Stimulated activated naive CD4-positive, alpha-beta T cell treated with Interleukin-2 at 50 U/mL for 16 hours (primary cell): Measurements from ENCODE around the gene ZNF786.
A peak's percentile ranks its signal among the peaks of the same experiment; 100 is the strongest.
"Not testable (repeated sequence)": the region's sequence is repeated elsewhere in the genome, so short reads cannot be mapped to it uniquely, and the experiment has no call there.

ENCODE experiments used
- DNase-seq: peaks from one replicate; lab custom pipeline; 2025; lab: John Stamatoyannopoulos, UW

Gene ZNF786

GRCh38 chr7:149090397-149091195 is at the start of gene ZNF786:
Gene ZNF786, minus strand, starts transcription at chr7:149090718. Its CDS starts 78 bp downstream, at chr7:149090640.
- peak; percentile 95 for DNase-seq

DNA sequence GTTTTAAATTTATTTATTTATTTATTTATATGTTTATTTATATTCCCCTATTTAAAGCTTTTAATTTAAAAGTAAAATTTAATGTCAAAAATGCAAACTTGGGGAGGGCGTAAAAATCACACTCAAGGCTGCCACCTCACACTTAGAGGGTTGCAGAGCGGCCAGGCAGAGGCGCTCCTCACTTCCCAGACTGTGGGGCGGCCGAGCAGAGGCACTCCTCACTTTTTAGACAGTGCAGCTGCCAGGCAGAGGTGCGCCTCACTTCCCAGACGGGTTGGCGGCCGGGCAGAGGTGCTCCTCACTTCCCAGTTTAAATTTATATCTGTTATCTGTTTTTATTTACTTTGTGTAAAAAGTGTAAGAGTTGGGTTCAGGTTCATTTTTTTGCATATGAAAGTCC is 45.6 kb upstream of the ZNF786 start:
- DNase-seq: no peak

GRCh38 chr7:149133028-149133710 is 42.7 kb upstream of the ZNF786 start:
- no peak for DNase-seq

DNA sequence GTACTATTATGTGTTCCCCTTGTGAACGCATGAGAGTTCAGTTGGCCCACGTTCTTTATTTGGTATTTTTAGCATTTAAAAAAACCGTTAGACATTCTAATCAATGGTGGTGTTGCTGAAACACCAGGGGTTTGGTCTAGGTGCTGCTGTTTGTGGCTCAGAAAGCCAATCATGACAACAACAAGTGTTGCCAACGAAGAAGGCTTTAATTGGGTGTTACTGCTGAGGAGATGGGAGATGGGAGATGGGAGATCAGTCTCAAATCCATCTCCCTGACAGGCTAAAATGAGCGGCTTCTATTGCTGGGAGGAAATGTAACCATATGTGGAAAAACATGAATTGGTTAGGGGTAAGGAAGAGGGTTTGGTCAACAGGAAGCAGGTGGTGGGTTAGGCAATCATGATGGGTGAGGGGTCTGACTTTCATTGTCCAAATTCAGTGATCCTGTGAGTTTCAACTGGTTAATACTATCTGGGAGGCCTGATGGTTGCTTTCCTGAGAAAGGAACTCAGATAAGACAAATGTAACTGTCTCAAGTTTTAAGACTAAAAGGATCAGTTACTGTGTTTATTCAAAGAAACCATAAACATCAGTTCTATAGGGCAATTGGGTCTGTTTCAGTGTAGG is 40.2 kb upstream of the ZNF786 start:
- no peak for DNase-seq

- peak; percentile 69 for DNase-seq
Measured at GRCh38 chr7:149126662-149127266, 36.2 kb upstream of the ZNF786 start.

DNA sequence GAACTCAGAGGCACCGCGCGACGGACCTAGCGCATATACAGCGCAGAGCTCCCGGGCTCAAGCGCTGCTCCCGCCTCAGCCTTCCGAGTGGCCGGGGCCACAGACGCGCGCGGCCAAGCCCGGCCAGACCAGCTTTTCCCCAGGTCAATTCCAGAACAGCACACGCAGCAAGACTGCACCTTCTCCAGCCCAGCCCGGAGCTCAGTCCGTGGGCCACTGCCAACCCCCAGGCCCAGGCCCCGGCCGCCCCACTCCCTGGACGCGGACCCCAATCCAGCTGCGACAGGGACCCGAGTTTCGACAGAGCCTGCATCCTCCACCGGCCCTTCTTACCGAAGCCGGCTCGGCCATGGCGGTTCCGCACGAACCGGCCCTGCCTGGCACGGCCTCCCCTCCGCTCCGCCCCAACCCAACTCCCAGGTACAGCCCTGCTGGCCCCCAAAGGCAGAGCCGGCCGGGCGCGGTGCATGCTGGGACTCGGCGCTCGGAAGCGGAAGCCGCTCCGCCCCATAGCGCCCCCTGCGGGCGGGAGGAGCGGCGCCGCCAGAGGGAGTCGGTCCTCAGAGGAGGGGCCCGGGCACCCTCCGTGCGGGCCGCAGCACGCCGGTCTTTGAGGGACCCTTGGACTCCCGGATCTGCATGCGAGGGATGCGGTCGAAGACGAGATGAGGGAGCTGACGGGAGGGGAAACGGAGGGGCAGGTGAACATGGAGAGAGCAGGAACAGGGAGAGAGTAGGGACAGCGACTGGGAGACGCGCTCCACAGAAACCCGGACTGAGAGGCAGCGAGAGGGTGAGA is 35.5 kb upstream of the ZNF786 start, which contains the start of gene ZNF425:
ZNF425 (minus strand) TSS at position 462 of the 799 bp plus-strand sequence; CDS start at position 351, 111 bp downstream.
- DNase-seq: peak; percentile 90

DNA sequence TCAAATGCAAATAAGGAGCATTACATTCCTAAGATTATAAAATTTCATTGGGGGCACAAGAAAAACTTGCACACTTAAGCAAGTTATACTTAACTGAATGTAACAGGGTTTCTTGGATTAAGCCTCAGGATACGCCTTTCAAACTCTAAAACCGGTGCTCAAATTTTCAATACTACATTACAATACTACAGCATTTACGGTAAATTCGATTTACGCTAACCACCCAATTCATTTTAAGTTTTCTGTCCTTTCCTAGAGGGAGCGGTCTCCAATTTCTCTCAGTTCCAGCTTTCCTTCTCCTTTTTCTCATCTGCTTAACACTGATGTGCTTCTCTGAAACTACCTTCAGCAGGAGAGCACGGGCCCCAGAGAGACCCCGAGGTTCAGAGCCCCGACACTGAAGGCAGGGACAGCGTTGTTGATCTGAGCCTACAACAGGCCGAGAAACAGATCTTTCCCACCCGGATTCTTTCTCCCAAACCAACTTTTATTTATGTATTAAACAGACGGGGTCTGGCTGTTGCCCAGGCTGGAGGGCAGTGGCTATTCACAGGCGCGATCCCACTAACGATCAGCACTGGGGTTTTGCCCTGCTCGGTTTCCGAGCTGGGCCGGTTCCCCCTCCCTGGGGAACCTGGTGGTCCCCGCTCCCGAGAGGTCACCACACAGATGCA is 34.8 kb upstream of the ZNF786 start:
- DNase-seq: no peak

GRCh38 chr7:149109969-149110368 is 19.5 kb upstream of the ZNF786 start:
- no peak for DNase-seq

- DNase-seq: no peak
Measured at GRCh38 chr7:149104749-149105148, 14.2 kb upstream of the ZNF786 start.

DNA sequence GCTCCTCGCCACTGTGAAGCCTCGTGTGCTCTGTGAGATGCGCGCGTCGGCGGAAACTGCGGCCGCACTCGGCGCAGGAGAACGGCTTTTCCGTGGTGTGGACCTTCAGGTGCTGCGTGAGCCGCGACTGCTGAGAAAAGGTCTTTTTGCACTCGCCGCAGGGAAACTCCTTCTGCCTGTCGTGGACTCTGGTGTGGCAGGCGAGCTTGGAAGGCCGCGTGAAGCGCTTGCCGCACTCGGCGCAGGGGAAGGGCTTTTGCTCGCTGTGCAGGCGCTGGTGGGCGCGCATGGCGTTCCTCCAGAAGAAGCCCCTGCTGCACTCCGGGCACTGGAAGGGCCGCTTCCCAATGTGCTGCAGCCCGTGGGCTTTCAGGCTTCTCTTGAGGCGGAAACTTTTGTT is 13.7 kb upstream of the ZNF786 start:
- no peak for DNase-seq

DNA sequence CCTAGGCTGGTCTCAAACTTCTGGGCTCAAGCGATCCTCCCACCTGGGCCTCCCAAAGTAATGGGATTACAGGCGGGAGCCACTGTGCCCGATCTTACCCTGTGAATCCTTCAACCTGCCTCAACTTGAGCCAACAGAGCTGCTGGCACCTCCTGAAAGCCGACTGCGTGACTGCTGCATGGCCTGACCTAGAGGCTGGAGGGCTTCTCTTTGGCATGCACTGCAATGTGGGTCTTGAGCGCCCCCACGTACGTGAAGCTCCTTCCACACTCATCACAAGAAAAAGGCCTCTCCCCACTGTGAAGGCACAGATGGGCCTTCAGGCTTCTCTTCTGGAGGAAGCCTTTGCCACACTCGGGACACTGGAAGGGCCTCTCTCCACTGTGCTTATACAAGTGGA is 12.9 kb upstream of the ZNF786 start:
- no peak for DNase-seq

DNA sequence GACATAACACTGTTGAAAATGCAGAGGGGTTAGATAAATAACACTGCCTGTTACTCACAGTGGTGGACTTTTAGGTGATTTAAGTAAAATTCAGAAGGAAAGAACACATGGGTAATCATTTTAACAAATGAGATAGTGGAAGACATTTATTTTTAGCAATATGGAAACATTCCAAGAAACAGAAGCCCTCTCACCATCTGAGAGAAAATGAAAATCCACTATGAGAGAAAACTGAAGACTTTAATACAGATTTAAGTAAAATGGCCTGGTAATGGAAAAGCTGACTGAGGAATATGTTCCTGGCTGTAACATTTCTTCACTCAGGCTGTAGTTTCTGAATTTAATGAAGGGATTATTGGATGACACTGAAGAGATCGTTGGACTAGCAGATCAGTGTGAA is 12.1 kb upstream of the ZNF786 start:
- no peak for DNase-seq

DNA sequence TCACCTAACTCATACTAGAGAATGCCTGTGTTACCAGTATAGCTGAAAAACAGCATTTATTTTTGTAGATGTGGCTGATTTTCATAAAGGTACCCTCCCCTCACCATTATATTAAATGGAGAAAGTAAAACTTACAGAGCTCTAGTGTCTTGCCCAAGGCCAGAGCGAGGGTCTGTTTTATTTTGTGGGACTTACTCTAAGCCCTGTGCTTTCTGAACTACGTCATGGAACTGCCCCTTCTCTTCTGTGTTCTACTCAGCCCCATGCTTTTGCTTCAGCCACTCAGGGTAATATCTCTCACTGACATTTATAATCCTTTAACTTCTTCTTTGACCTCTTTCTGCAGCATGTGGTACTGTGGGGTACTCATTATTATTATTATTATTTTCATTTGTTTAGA is 10.3 kb upstream of the ZNF786 start:
- no peak for DNase-seq

- DNase-seq: no peak
Measured at GRCh38 chr7:149099058-149099457, 8.5 kb upstream of the ZNF786 start.

GRCh38 chr7:149097088-149097487 is 6.6 kb upstream of the ZNF786 start:
- no peak for DNase-seq

GRCh38 chr7:149093228-149093627 is 2.7 kb upstream of the ZNF786 start:
- DNase-seq: no peak

DNA sequence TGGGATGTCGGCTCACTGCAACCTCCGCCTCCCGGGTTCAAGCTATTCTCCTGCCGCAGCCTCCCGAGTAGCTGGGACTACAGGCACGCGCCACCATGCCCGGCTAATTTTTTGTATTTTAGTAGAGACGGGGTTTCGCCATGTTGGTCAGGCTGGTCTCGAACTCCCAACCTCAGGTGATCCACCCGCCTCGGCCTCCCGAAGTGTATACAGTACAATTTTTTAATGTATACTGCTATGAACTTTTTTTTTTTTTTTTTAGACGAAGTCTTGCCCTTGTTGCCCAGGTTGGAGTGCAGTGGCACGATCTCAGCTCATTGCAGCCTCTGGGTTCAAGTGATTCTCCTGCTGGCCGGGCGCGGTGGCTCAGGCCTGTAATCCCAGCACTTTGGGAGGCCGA is 1.7 kb upstream of the ZNF786 start:
- not testable (repeated sequence) for DNase-seq

- DNase-seq: no peak
Measured at GRCh38 chr7:149087376-149087775, 3.1 kb downstream of the ZNF786 start.

- DNase-seq: no peak
Measured at GRCh38 chr7:149085866-149086265, 4.7 kb downstream of the ZNF786 start.

- no peak for DNase-seq
Measured at GRCh38 chr7:149084407-149084806, 6.1 kb downstream of the ZNF786 start.

- DNase-seq: no peak
Measured at GRCh38 chr7:149081914-149082313, 8.6 kb downstream of the ZNF786 start.
